IMR-90 (cell line): ENCODE results near the gene SEPHS2. TPM values are rescaled to one million over a fixed set of nuclear protein-coding genes. Genes with fewer than 3 reads are reported as not detected.

Experiments
- BHLHE40 ChIP-seq: fragments of 150-350 bp; IDR thresholded peaks from 2 replicates; pipeline ENCODE4 v1.6.1; 2016; ENCODE audit warnings: mild to moderate bottlenecking, low read depth, low read length
- CHD1 ChIP-seq: IDR thresholded peaks from 2 replicates; pipeline ENCODE4 v1.6.1; 2012; ENCODE audit warnings: low read depth, low read length, improper control_type of control experiment
- MAFK ChIP-seq: IDR thresholded peaks from 2 replicates; pipeline ENCODE4 v1.6.1; 2012; ENCODE audit warnings: low read depth, low read length, improper control_type of control experiment
- POLR2A ChIP-seq: IDR thresholded peaks from 2 replicates; pipeline ENCODE4 v1.6.1; 2012; ENCODE audit warnings: mild to moderate bottlenecking, low read depth, low read length
- RFX5 ChIP-seq: IDR thresholded peaks from 2 replicates; pipeline ENCODE4 v1.8.0; 2012; ENCODE audit warnings: low read depth, mild to moderate bottlenecking, low read length, moderate library complexity
- SMC3 ChIP-seq: fragments of 150-350 bp; IDR thresholded peaks from 2 replicates; pipeline ENCODE4 v1.6.1; 2016; ENCODE audit warnings: low read depth, mild to moderate bottlenecking, antibody characterized with exemption, low read length, moderate library complexity
- USF2 ChIP-seq: fragments of 150-350 bp; IDR thresholded peaks from 2 replicates; pipeline ENCODE4 v1.6.1; 2017; ENCODE audit warnings: mild to moderate bottlenecking, antibody characterized with exemption, low read length, low read depth
- polyA plus RNA-seq, 3 experiments: library from polyadenylated mRNA; depleted of rRNA; stranded (reverse); fragments of >200 nt; gene quantifications; 2 replicates each; pipeline ENCODE4 v1.2.3, GENCODE V29; 2012; ENCODE audit warnings: low replicate concordance in 1 of 3
- total RNA-seq: library from RNA; depleted of rRNA; stranded (reverse); fragments of >200 nt; gene quantifications from 2 replicates; pipeline ENCODE4 v1.2.3, GENCODE V29; 2012

Gene SEPHS2
- total and polyA plus RNA-seq, 2 of the 4 experiments (the other 2 are of a cell fraction): 10.4 to 31.4 TPM

GRCh38 chr16:30445408-30446202 lies at the start of gene SEPHS2 (continued):
- 0 out of 2 replicates have a peak, but pooled peaks have one; percentile 70 for TF ChIP-seq CHD1
- TF ChIP-seq SMC3: peak; percentile 30; the same call in 1 of the 2 replicates
- TF ChIP-seq POLR2A: peak; percentile 95
- TF ChIP-seq USF2: peak; percentile 88
- TF ChIP-seq MAFK: no peak
- no peak for TF ChIP-seq RFX5
- TF ChIP-seq BHLHE40: peak; percentile 95
